ENCODE results near the gene NCAPG2. TPM values are rescaled to one million over a fixed set of nuclear protein-coding genes. Genes with fewer than 3 reads are reported as not detected.

Gene NCAPG2
- total and polyA plus RNA-seq, 7 experiments from 2014 or later = 1.3 to 88.7 (median 6.7) TPM

DNA sequence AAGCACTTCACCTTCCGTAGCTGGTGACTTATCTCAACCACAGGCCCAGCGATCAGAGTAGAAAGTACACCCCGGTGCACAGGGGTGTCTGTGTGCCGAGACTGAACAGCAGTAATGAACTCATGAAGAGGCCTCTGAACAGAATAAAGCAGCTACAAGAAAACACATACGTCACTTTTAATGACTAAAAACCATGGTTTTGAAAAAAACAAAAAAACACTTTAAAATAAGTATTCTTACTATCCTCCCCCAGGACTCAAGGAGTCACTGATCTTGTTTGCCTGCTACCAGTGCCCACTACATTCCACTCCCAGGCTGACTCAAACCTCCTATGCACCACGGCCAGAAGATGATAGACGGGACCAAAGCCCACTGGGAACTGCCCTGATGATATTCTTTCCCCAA lies 53.8 kb downstream of the NCAPG2 start:
- no peak overlapping the region for H3K4me3 Mint-ChIP-seq
- CTCF ChIA-PET = no interaction called here
- ATAC-seq = no peak

GRCh38 chr7:158649279-158649678 lies 55.3 kb downstream of the NCAPG2 start:
- intact Hi-C loops (cut with micrococcal nuclease) = no loop called here
- Mint-ChIP-seq H3K27ac (no peak overlapping the region), H3K4me3 (no peak overlapping the region), H3K9me3 (peaks cover 0 to 4% (median 0%) of the 10 kb centered on the region in 11 donors), H3K27me3 (no peaks in the 10 kb centered on the region), H3K36me3 (peaks cover 0 to 40% (median 23%) of the 10 kb centered on the region in 5 donors), H3K4me1 (peaks cover 0 to 4% (median 0%) of the 10 kb centered on the region in 7 donors)
- DNase-seq (no peak), ATAC-seq (no peak)
- H3K4me3 ChIP-seq (ENCODE audit: low read length) = no peak overlapping the region
- peaks cover 0 to 3% (median 0%) of the 10 kb centered on the region in 3 experiments for H3K36me3 ChIP-seq (ENCODE audit: control insufficient read depth in 2 of 3, insufficient read depth in 3 of 3, low read length in 3 of 3)
- no peaks in the 10 kb centered on the region for H3K9me3 ChIP-seq (ENCODE audit: control insufficient read depth in 2 of 3, low read length in 3 of 3)
- POLR2A ChIA-PET = no interaction called here
- no peaks in the 10 kb centered on the region for H3K27me3 ChIP-seq (ENCODE audit: control insufficient read depth in 2 of 2, insufficient read depth in 2 of 2, low read length in 2 of 2)
- no peaks in the 10 kb centered on the region for H3K4me1 ChIP-seq (ENCODE audit: control insufficient read depth in 2 of 2, insufficient read depth in 2 of 2, low read length in 2 of 2)
- CTCF ChIA-PET = no interaction called here
- no peak overlapping the region for H3K27ac ChIP-seq (ENCODE audit: low read depth, low read length)

More for the DNA sequence above, 53.8 kb downstream of the NCAPG2 start:
- peaks cover under 1 to 40% (median 16%) of the 10 kb centered on the region in 5 donors for H3K36me3 Mint-ChIP-seq
- no peaks in the 10 kb centered on the region for H3K9me3 ChIP-seq (ENCODE audit: control insufficient read depth in 2 of 3, low read length in 3 of 3)
- H3K27me3 ChIP-seq (ENCODE audit: control insufficient read depth in 2 of 2, insufficient read depth in 2 of 2, low read length in 2 of 2) = no peaks in the 10 kb centered on the region
- H3K27ac ChIP-seq (ENCODE audit: low read depth, low read length) = no peak overlapping the region
- peaks cover 0 to 9% (median 0%) of the 10 kb centered on the region in 7 donors for H3K4me1 Mint-ChIP-seq
- H3K4me3 ChIP-seq (ENCODE audit: low read length) = no peak overlapping the region
- no peak overlapping the region for H3K27ac Mint-ChIP-seq
- POLR2A ChIA-PET = no interaction called here
- peaks cover 0 to 11% (median 0%) of the 10 kb centered on the region in 3 experiments for H3K36me3 ChIP-seq (ENCODE audit: control insufficient read depth in 2 of 3, insufficient read depth in 3 of 3, low read length in 3 of 3)
- intact Hi-C loops (cut with micrococcal nuclease) = no loop called here
- peaks cover 0 to 4% (median 0%) of the 10 kb centered on the region in 11 donors for H3K9me3 Mint-ChIP-seq
- DNase-seq = no peak
- H3K27me3 Mint-ChIP-seq = no peaks in the 10 kb centered on the region
- no peaks in the 10 kb centered on the region for H3K4me1 ChIP-seq (ENCODE audit: control insufficient read depth in 2 of 2, insufficient read depth in 2 of 2, low read length in 2 of 2)

DNA sequence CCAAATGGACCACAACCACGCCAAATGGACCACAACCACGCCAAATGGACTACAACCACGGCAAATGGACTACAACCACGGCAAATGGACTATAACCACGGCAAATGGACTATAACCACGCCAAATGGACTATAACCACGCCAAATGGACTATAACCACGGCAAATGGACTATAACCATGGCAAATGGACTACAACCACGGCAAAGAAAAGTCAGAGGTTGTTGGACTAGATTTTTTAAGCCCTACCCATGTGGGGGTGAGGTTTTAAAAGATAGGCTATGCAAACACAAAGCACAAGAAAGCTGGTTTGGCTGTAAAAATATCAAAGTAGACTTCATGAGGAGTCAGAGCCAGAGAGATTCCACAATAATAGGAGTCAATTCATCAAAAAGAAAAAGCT lies 55.8 kb downstream of the NCAPG2 start:
- Mint-ChIP-seq H3K4me3 (no peak overlapping the region), H3K27me3 (no peaks in the 10 kb centered on the region), H3K4me1 (peaks cover 0 to 4% (median 0%) of the 10 kb centered on the region in 7 donors), H3K36me3 (peaks cover 0 to 44% (median 26%) of the 10 kb centered on the region in 5 donors), H3K27ac (no peak overlapping the region), H3K9me3 (peaks cover 0 to 4% (median 0%) of the 10 kb centered on the region in 11 donors)
- Histone ChIP-seq H3K4me3 (ENCODE audit: low read length) (no peak overlapping the region), H3K27ac (ENCODE audit: low read depth, low read length) (no peak overlapping the region), H3K9me3 (ENCODE audit: control insufficient read depth in 2 of 3, low read length in 3 of 3) (no peaks in the 10 kb centered on the region), H3K36me3 (ENCODE audit: control insufficient read depth in 2 of 3, insufficient read depth in 3 of 3, low read length in 3 of 3) (peaks cover 0 to under 1% (median 0%) of the 10 kb centered on the region in 3 experiments), H3K4me1 (ENCODE audit: control insufficient read depth in 2 of 2, insufficient read depth in 2 of 2, low read length in 2 of 2) (no peaks in the 10 kb centered on the region), H3K27me3 (ENCODE audit: control insufficient read depth in 2 of 2, insufficient read depth in 2 of 2, low read length in 2 of 2) (no peaks in the 10 kb centered on the region)
- intact Hi-C loops (cut with micrococcal nuclease) = no loop called here
- no peak for DNase-seq
- ATAC-seq = no peak
- ChIA-PET CTCF (no interaction called here), POLR2A (no interaction called here)

DNA sequence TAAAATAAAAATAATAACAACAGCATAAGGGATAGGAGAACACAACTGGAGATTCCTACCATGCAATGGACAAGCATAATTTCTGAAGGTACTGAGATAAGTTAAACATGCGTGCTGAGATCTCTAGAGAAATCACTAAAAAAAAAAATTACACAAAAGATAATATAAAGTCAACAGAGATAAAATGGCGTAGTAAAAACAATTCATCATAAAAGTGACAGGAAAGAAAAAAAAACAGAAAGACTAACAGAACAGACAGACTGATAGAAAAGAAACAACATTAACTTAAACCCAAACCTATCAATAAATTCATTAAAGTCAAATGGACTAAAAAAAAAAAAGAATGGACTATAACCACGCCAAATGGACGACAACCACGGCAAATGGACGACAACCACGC lies 56.4 kb downstream of the NCAPG2 start:
- Histone ChIP-seq H3K27ac (ENCODE audit: low read depth, low read length) (no peak overlapping the region), H3K36me3 (ENCODE audit: control insufficient read depth in 2 of 3, insufficient read depth in 3 of 3, low read length in 3 of 3) (peaks cover 0 to 4% (median 0%) of the 10 kb centered on the region in 3 experiments), H3K27me3 (ENCODE audit: control insufficient read depth in 2 of 2, insufficient read depth in 2 of 2, low read length in 2 of 2) (no peaks in the 10 kb centered on the region), H3K4me3 (ENCODE audit: low read length) (no peak overlapping the region), H3K9me3 (ENCODE audit: control insufficient read depth in 2 of 3, low read length in 3 of 3) (no peaks in the 10 kb centered on the region), H3K4me1 (ENCODE audit: control insufficient read depth in 2 of 2, insufficient read depth in 2 of 2, low read length in 2 of 2) (no peaks in the 10 kb centered on the region)
- H3K36me3 Mint-ChIP-seq = peaks cover 0 to 44% (median 26%) of the 10 kb centered on the region in 5 donors
- ATAC-seq (no peak), DNase-seq (no peak)
- intact Hi-C loops (cut with micrococcal nuclease) = no loop called here
- peaks cover 0 to 4% (median 0%) of the 10 kb centered on the region in 7 donors for H3K4me1 Mint-ChIP-seq
- H3K27ac Mint-ChIP-seq = peak overlapping the region in 1 of 9 donors; percentile 24
- no peaks in the 10 kb centered on the region for H3K27me3 Mint-ChIP-seq
- H3K9me3 Mint-ChIP-seq = peaks cover 0 to 4% (median 0%) of the 10 kb centered on the region in 11 donors
- ChIA-PET POLR2A (no interaction called here), CTCF (no interaction called here)
- H3K4me3 Mint-ChIP-seq = no peak overlapping the region

GRCh38 chr7:158647475-158647792 lies 57.2 kb downstream of the NCAPG2 start:
- Histone ChIP-seq H3K4me1 (ENCODE audit: control insufficient read depth in 2 of 2, insufficient read depth in 2 of 2, low read length in 2 of 2) (no peaks in the 10 kb centered on the region), H3K27ac (ENCODE audit: low read depth, low read length) (no peak overlapping the region), H3K4me3 (ENCODE audit: low read length) (no peak overlapping the region), H3K9me3 (ENCODE audit: control insufficient read depth in 2 of 3, low read length in 3 of 3) (no peaks in the 10 kb centered on the region), H3K36me3 (ENCODE audit: control insufficient read depth in 2 of 3, insufficient read depth in 3 of 3, low read length in 3 of 3) (peaks cover 0 to 4% (median 0%) of the 10 kb centered on the region in 3 experiments), H3K27me3 (ENCODE audit: control insufficient read depth in 2 of 2, insufficient read depth in 2 of 2, low read length in 2 of 2) (no peaks in the 10 kb centered on the region)
- Mint-ChIP-seq H3K9me3 (peaks cover 0 to 4% (median 0%) of the 10 kb centered on the region in 11 donors), H3K27ac (no peak overlapping the region), H3K27me3 (no peaks in the 10 kb centered on the region), H3K36me3 (peaks cover 0 to 44% (median 28%) of the 10 kb centered on the region in 5 donors), H3K4me1 (peaks cover 0 to 4% (median 0%) of the 10 kb centered on the region in 7 donors), H3K4me3 (no peak overlapping the region)
- ChIA-PET CTCF (interaction anchor here (0.6 kb wide), 1 partner anchor 278 kb away, joined by 3 read pairs; no protein-coding TSS in a partner anchor), POLR2A (no interaction called here)
- intact Hi-C loops (cut with micrococcal nuclease) = no loop called here
- no peak for ATAC-seq
- no peak for DNase-seq

- intact Hi-C loops (cut with micrococcal nuclease) = no loop called here
- no peaks in the 10 kb centered on the region for H3K27me3 ChIP-seq (ENCODE audit: control insufficient read depth in 2 of 2, insufficient read depth in 2 of 2, low read length in 2 of 2)
- no peaks in the 10 kb centered on the region for H3K4me1 ChIP-seq (ENCODE audit: control insufficient read depth in 2 of 2, insufficient read depth in 2 of 2, low read length in 2 of 2)
- H3K27me3 Mint-ChIP-seq = no peaks in the 10 kb centered on the region
- peaks cover 2 to 42% (median 30%) of the 10 kb centered on the region in 5 donors for H3K36me3 Mint-ChIP-seq
- H3K27ac ChIP-seq (ENCODE audit: low read depth, low read length) = no peak overlapping the region
- CTCF ChIA-PET = interaction anchor here (0.6 kb wide), 1 partner anchor 278 kb away, joined by 3 read pairs; no protein-coding TSS in a partner anchor
- no peak overlapping the region for H3K27ac Mint-ChIP-seq
- DNase-seq (no peak), ATAC-seq (no peak)
- peaks cover 0 to 4% (median 0%) of the 10 kb centered on the region in 3 experiments for H3K36me3 ChIP-seq (ENCODE audit: control insufficient read depth in 2 of 3, insufficient read depth in 3 of 3, low read length in 3 of 3)
- peaks cover 0 to 4% (median 0%) of the 10 kb centered on the region in 7 donors for H3K4me1 Mint-ChIP-seq
- H3K9me3 ChIP-seq (ENCODE audit: control insufficient read depth in 2 of 3, low read length in 3 of 3) = no peaks in the 10 kb centered on the region
- H3K4me3 ChIP-seq (ENCODE audit: low read length) = no peak overlapping the region
- H3K9me3 Mint-ChIP-seq = peaks cover 0 to 4% (median 0%) of the 10 kb centered on the region in 11 donors
- POLR2A ChIA-PET = no interaction called here
- no peak overlapping the region for H3K4me3 Mint-ChIP-seq
These were observed 57.7 kb downstream of the NCAPG2 start for GRCh38 chr7:158646766-158647474.

DNA sequence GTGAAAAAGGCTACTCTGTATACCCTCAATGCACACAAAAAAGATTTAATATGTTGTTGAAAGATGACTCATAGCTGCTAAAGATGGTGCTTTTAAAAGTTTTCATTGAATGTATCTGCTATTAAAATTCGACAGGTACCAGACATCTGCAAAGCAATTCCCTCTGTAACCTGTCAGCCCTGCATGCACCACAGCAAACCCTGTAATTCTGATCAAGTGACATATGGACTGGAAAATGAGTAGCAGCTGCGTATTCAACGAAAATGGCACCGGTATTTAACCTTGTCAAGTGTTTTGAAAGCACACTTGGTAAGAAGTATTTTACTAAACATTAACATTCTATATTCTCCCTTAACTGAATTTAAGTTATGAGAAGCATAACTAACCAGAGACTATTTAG lies 58.8 kb downstream of the NCAPG2 start:
- Mint-ChIP-seq H3K27me3 (no peaks in the 10 kb centered on the region), H3K27ac (no peak overlapping the region), H3K36me3 (peaks cover 4 to 45% (median 35%) of the 10 kb centered on the region in 5 donors), H3K9me3 (peaks cover 0 to 4% (median 0%) of the 10 kb centered on the region in 11 donors), H3K4me3 (no peak overlapping the region), H3K4me1 (peaks cover 0 to 4% (median 0%) of the 10 kb centered on the region in 7 donors)
- ChIA-PET POLR2A (no interaction called here), CTCF (no interaction called here)
- DNase-seq = no peak
- intact Hi-C loops (cut with micrococcal nuclease) = no loop called here
- no peak for ATAC-seq
- H3K27ac ChIP-seq (ENCODE audit: low read depth, low read length) = no peak overlapping the region
- no peaks in the 10 kb centered on the region for H3K9me3 ChIP-seq (ENCODE audit: control insufficient read depth in 2 of 3, low read length in 3 of 3)
- peaks cover 0 to 4% (median 0%) of the 10 kb centered on the region in 3 experiments for H3K36me3 ChIP-seq (ENCODE audit: control insufficient read depth in 2 of 3, insufficient read depth in 3 of 3, low read length in 3 of 3)
- no peaks in the 10 kb centered on the region for H3K4me1 ChIP-seq (ENCODE audit: control insufficient read depth in 2 of 2, insufficient read depth in 2 of 2, low read length in 2 of 2)
- no peak overlapping the region for H3K4me3 ChIP-seq (ENCODE audit: low read length)
- no peaks in the 10 kb centered on the region for H3K27me3 ChIP-seq (ENCODE audit: control insufficient read depth in 2 of 2, insufficient read depth in 2 of 2, low read length in 2 of 2)
